ENCODE data around the gene FITM1.

The FITM1 gene

DNA sequence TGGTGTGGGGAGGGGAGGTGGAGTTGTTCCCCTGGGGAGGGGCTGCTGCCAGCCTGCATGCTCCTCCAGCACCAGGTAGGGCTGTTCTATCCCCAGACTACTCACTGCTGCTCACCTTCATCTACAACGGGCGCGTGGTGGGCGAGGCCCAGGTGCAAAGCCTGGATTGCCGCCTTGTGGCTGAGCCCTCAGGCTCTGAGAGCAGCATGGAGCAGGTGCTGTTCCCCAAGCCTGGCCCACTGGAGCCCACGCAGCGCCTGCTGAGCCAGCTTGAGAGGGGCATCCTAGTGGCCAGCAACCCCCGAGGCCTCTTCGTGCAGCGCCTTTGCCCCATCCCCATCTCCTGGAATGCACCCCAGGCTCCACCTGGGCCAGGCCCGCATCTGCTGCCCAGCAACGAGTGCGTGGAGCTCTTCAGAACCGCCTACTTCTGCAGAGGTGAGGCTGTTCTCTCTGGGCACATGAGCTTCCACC is 34.1 kb downstream of the FITM1 start:
- TF ChIP-seq ZNF670 (tag by site-specific recombination; IDR thresholded peaks at IDR 0.05; ENCODE audit: low read depth), result no peak
- TF ChIP-seq ZNF121 (tag by site-specific recombination; IDR thresholded peaks at IDR 0.05), result no peak
- TF ChIP-seq BCL6B (tag by site-specific recombination; IDR thresholded peaks at IDR 0.05), result no peak
- TF ChIP-seq ZNF157 (tag by site-specific recombination; IDR thresholded peaks at IDR 0.05), result no peak
- TF ChIP-seq ZNF398 (tag by site-specific recombination; IDR thresholded peaks at IDR 0.05), result no peak
- TF ChIP-seq PBX3 (CRISPR knock-in tag; IDR thresholded peaks at IDR 0.05), result no peak
- no peak for TF ChIP-seq ZNF10 (tag by site-specific recombination; IDR thresholded peaks at IDR 0.05)
- Histone ChIP-seq H3K9me3 (ENCODE audit: control insufficient read depth, insufficient read depth, low read depth, low read length) (no peaks in the 10 kb centered on the region), H3K4me3 (ENCODE audit: low read depth, low read length) (no peak overlapping the region), H3K27ac (ENCODE audit: extremely low read depth, low read depth, low read length) (no peak overlapping the region), H3K4me1 (ENCODE audit: control insufficient read depth, insufficient read depth, low read length) (peaks cover 5% of the 10 kb centered on the region), H3K36me3 (ENCODE audit: control insufficient read depth in 2 of 2, insufficient read depth in 1 of 2, low read length in 2 of 2) (peaks cover 3 to 62% of the 10 kb centered on the region in 2 experiments)
- POLR2A ChIA-PET, result interaction anchor here (1.6 to 1.7 kb wide), 2 partner anchors 18 to 29 kb away, joined by 4 to 5 read pairs; partner anchors contain the start of genes PSME1, PSME2 and RNF31
- CTCF ChIA-PET, result interaction anchor here (0.9 kb wide), 1 partner anchor 143 kb away, joined by 3 read pairs; the partner anchor contains the start of gene CIDEB

- no peak overlapping the region for H3K4me3 ChIP-seq (ENCODE audit: low read depth, low read length)
- CTCF ChIA-PET, result no interaction called here
- H3K36me3 ChIP-seq (ENCODE audit: control insufficient read depth in 2 of 2, insufficient read depth in 1 of 2, low read length in 2 of 2), result peaks cover 3 to 50% of the 10 kb centered on the region in 2 experiments
- no peak for TF ChIP-seq ZNF157 (tag by site-specific recombination; IDR thresholded peaks at IDR 0.05)
- TF ChIP-seq AEBP2 (tag by site-specific recombination; IDR thresholded peaks at IDR 0.05; ENCODE audit: borderline replicate concordance), result no peak
- TF ChIP-seq ZNF610 (tag by site-specific recombination; IDR thresholded peaks at IDR 0.05; ENCODE audit: borderline replicate concordance), result no peak
- TF ChIP-seq, protein P1, sequence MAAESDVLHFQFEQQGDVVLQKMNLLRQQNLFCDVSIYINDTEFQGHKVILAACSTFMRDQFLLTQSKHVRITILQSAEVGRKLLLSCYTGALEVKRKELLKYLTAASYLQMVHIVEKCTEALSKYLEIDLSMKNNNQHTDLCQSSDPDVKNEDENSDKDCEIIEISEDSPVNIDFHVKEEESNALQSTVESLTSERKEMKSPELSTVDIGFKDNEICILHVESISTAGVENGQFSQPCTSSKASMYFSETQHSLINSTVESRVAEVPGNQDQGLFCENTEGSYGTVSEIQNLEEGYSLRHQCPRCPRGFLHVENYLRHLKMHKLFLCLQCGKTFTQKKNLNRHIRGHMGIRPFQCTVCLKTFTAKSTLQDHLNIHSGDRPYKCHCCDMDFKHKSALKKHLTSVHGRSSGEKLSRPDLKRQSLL (tag by site-specific recombination; IDR thresholded peaks at IDR 0.05), result no peak
- H3K27ac ChIP-seq (ENCODE audit: extremely low read depth, low read depth, low read length), result no peak overlapping the region
- H3K4me1 ChIP-seq (ENCODE audit: control insufficient read depth, insufficient read depth, low read length), result peaks cover 5% of the 10 kb centered on the region
- H3K9me3 ChIP-seq (ENCODE audit: control insufficient read depth, insufficient read depth, low read depth, low read length), result no peaks in the 10 kb centered on the region
- POLR2A ChIA-PET, result interaction anchor here (1.6 kb wide), 1 partner anchor 30 kb away, joined by 4 read pairs; the partner anchor contains the start of gene PSME1
These were observed 35.3 kb downstream of the FITM1 start for GRCh38 chr14:24165785-24166184.

DNA sequence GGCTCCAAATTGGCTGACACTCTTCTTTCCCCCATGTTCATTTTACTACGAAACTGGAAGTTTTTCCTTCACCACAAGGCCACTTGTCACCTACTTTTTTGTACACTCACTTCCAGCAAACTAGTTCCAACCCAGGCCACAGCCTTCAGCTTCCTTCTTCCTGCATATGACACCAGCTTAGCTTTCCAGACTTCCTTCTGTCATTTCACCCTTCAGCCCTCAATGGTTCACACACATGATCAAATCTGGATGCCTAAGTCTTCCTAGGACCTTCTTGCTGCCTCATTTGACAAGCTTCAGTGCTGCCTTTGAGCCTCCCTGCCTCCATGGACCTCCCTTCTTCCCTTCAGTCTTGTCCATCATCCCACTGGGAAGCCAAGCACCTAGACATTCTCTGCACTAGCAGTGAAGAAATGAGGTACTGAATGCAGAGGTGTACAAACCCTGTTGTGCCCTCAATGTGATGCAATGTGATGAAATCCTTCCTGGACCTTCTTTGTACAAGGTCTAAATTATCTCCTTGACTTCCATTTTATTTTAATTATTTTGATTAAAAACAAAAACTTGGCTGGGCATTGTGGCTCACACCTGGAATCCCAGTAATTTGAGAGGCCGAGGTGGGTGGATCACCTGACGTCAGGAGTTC is 37.1 kb downstream of the FITM1 start:
- Histone ChIP-seq H3K4me1 (ENCODE audit: control insufficient read depth, insufficient read depth, low read length) (no peaks in the 10 kb centered on the region), H3K27ac (ENCODE audit: extremely low read depth, low read depth, low read length) (no peak overlapping the region), H3K36me3 (ENCODE audit: control insufficient read depth in 2 of 2, insufficient read depth in 1 of 2, low read length in 2 of 2) (peaks cover 0 to 46% of the 10 kb centered on the region in 2 experiments), H3K9me3 (ENCODE audit: control insufficient read depth, insufficient read depth, low read depth, low read length) (no peaks in the 10 kb centered on the region), H3K4me3 (ENCODE audit: low read depth, low read length) (no peak overlapping the region)
- TF ChIP-seq ZNF19 (tag by site-specific recombination; IDR thresholded peaks at IDR 0.05; ENCODE audit: low read depth) (no peak), ZNF24 (tag by site-specific recombination; IDR thresholded peaks at IDR 0.05) (peak; percentile 35; the same call in 1 of the 2 replicates)
- POLR2A ChIA-PET, result no interaction called here
- CTCF ChIA-PET, result interaction anchor here (0.6 kb wide), 1 partner anchor 86 kb away, joined by 3 read pairs; no protein-coding TSS in a partner anchor

Data from HEK293 (cell line).